ENCODE results near the gene AGAP2. TPM values are rescaled to one million over a fixed set of nuclear protein-coding genes. Genes with fewer than 3 reads are reported as not detected.

AGAP2 gene
- total RNA-seq, 2 experiments from 2014 or later: 21.0 to 21.2 TPM

- TF ChIP-seq CTCF (IDR thresholded peaks at IDR 0.05): no peak
- Mint-ChIP-seq H3K27me3 (no peaks in the 10 kb centered on the region), H3K27ac (no peak overlapping the region), H3K36me3 (ENCODE audit: low read depth) (peaks cover 70% of the 10 kb centered on the region), H3K9me3 (no peaks in the 10 kb centered on the region), H3K4me3 (no peak overlapping the region), H3K4me1 (ENCODE audit: low read depth) (peaks cover 27% of the 10 kb centered on the region)
- ATAC-seq (ENCODE audit: poor library complexity) (no peak), DNase-seq (no peak)
- Histone ChIP-seq H3K4me3 (ENCODE audit: low read length) (no peak overlapping the region), H3K9me3 (ENCODE audit: control insufficient read depth in 1 of 2, insufficient read depth in 1 of 2, low read length in 2 of 2) (no peaks in the 10 kb centered on the region), H3K27me3 (ENCODE audit: control insufficient read depth in 1 of 2, insufficient read depth in 2 of 2, low read length in 2 of 2) (no peaks in the 10 kb centered on the region), H3K36me3 (ENCODE audit: insufficient read depth, low read length) (peaks cover 51% of the 10 kb centered on the region), H3K4me1 (ENCODE audit: insufficient read depth, low read length) (peaks cover 7% of the 10 kb centered on the region), H3K27ac (ENCODE audit: low read depth in 1 of 2, low read length in 2 of 2) (no peak overlapping the region)
- CTCF ChIA-PET: no interaction called here
- POLR2A ChIA-PET: interaction anchor here (0.6 to 1.4 kb wide), 5 partner anchors 16 to 31 kb away, joined by 3 to 5 read pairs (median 4); partner anchors contain the start of genes CDK4 and TSPAN31
- intact Hi-C loops (cut with DNase I, micrococcal nuclease): no loop called here
These were observed 17.6 kb downstream of the AGAP2 start for GRCh38 chr12:57720606-57721595.

- peaks cover 25% of the 10 kb centered on the region for H3K4me1 Mint-ChIP-seq (ENCODE audit: low read depth)
- Histone ChIP-seq H3K9me3 (ENCODE audit: control insufficient read depth in 1 of 2, insufficient read depth in 1 of 2, low read length in 2 of 2) (no peaks in the 10 kb centered on the region), H3K4me1 (ENCODE audit: insufficient read depth, low read length) (peaks cover 4% of the 10 kb centered on the region), H3K4me3 (ENCODE audit: low read length) (no peak overlapping the region), H3K27ac (ENCODE audit: low read depth in 1 of 2, low read length in 2 of 2) (no peak overlapping the region), H3K36me3 (ENCODE audit: insufficient read depth, low read length) (peaks cover 57% of the 10 kb centered on the region), H3K27me3 (ENCODE audit: control insufficient read depth in 1 of 2, insufficient read depth in 2 of 2, low read length in 2 of 2) (no peaks in the 10 kb centered on the region)
- no peak for TF ChIP-seq CTCF (IDR thresholded peaks at IDR 0.05)
- peak overlapping the region; percentile 61 for H3K27ac Mint-ChIP-seq
- H3K9me3 Mint-ChIP-seq: no peaks in the 10 kb centered on the region
- no peaks in the 10 kb centered on the region for H3K27me3 Mint-ChIP-seq
- intact Hi-C loops (cut with DNase I, micrococcal nuclease): loop anchor here in 1 of 2 experiments (2.0 kb wide), 1 partner anchor 19 kb away; the partner anchor contains the start of gene AGAP2
- peaks cover 72% of the 10 kb centered on the region for H3K36me3 Mint-ChIP-seq (ENCODE audit: low read depth)
- POLR2A ChIA-PET: interaction anchor here (0.6 to 1.6 kb wide), 7 partner anchors 15 to 27 kb away, joined by 3 to 5 read pairs (median 4); partner anchors contain the start of gene TSPAN31
- CTCF ChIA-PET: no interaction called here
- ATAC-seq (ENCODE audit: poor library complexity): no peak
- H3K4me3 Mint-ChIP-seq: no peak overlapping the region
- DNase-seq: no peak
These were observed 18.6 kb downstream of the AGAP2 start for GRCh38 chr12:57719777-57720605.

Data from CD4-positive, alpha-beta T cell (primary cell).